AG04450 (cell line): ENCODE results near the gene MED26. TPM values are rescaled to one million over a fixed set of nuclear protein-coding genes. Genes with fewer than 3 reads are reported as not detected.

Source experiments
- CTCF ChIA-PET: fragments of 300-600, 350-600 bp; formaldehyde crosslinking; extraction: SDS; loops from one replicate; lab custom pipeline; 2022; ENCODE audit warnings: antibody characterized with exemption, inconsistent platforms; lab: Charles Lee
- POLR2A ChIA-PET: fragments of 350-600 bp; formaldehyde crosslinking; extraction: SDS; loops from one replicate; lab custom pipeline; 2021; ENCODE audit warnings: antibody characterized with exemption, inconsistent platforms; lab: Yijun Ruan, JAX
- DNase-seq: peaks from one replicate; pipeline ENCODE4 v3.0.0-alpha.2; 2011; ENCODE audit warnings: low read depth, low spot score
- H3K27ac ChIP-seq: one replicate; pipeline ENCODE4 v1.5.1; 2012; ENCODE audit warnings: low read depth, low read length, control low read depth
- H3K27me3 ChIP-seq: one replicate; pipeline ENCODE4 v1.6.0; 2012; ENCODE audit warnings: low read length; ENCODE audit not compliant: control insufficient read depth, insufficient read depth
- H3K4me3 ChIP-seq: 2 replicates; pipeline ENCODE4 v1.5.1; 2011; ENCODE audit warnings: mild to moderate bottlenecking, low read depth, low read length, control low read depth
- H3K9me3 ChIP-seq: 2 replicates; pipeline ENCODE4 v1.5.1; 2012; ENCODE audit warnings: low read length; ENCODE audit not compliant: control insufficient read depth, insufficient read depth
- polyA plus RNA-seq: library from polyadenylated mRNA; depleted of rRNA; stranded (reverse); fragments of >200 nt; gene quantifications from 2 replicates; pipeline ENCODE4 v1.2.3, GENCODE V29; 2011
- TF ChIP-seq, protein P1 (sequence below): IDR thresholded peaks from 2 replicates; pipeline ENCODE4 v1.5.1; 2011; ENCODE audit warnings: low read depth, low read length, control low read depth, inconsistent platforms

Gene MED26
- polyA plus RNA-seq, 1 experiment, result 3.0 TPM

- ChIA-PET POLR2A (no interaction called here), CTCF (interaction anchor here (0.6 kb wide), 1 partner anchor 10 kb away, joined by 3 read pairs; no protein-coding TSS in a partner anchor)
- Histone ChIP-seq H3K9me3 (no peaks in the 10 kb centered on the region; the same call in 1 of the 2 replicates), H3K27me3 (no peaks in the 10 kb centered on the region), H3K27ac (no peak overlapping the region), H3K4me3 (no peak overlapping the region)
- TF ChIP-seq, protein P1, sequence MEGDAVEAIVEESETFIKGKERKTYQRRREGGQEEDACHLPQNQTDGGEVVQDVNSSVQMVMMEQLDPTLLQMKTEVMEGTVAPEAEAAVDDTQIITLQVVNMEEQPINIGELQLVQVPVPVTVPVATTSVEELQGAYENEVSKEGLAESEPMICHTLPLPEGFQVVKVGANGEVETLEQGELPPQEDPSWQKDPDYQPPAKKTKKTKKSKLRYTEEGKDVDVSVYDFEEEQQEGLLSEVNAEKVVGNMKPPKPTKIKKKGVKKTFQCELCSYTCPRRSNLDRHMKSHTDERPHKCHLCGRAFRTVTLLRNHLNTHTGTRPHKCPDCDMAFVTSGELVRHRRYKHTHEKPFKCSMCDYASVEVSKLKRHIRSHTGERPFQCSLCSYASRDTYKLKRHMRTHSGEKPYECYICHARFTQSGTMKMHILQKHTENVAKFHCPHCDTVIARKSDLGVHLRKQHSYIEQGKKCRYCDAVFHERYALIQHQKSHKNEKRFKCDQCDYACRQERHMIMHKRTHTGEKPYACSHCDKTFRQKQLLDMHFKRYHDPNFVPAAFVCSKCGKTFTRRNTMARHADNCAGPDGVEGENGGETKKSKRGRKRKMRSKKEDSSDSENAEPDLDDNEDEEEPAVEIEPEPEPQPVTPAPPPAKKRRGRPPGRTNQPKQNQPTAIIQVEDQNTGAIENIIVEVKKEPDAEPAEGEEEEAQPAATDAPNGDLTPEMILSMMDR, result no peak
- no peak for DNase-seq
Observed at GRCh38 chr19:16532440-16533234, 95.4 kb downstream of the MED26 start.

DNA sequence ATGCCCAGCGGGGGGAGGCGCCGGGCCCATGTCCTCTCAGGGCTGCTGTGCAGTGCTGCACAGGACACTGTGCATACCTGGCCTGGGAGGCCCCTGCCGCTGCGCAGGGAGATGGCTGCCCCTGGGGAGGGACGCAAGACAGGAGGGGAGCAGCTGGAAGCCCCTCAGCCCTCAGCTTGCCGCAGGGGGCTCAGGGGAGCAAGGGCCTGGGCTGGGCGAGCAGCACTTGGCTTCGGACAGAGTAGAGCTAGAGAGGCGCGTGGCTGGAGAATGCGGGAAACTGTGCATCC, 96.7 kb downstream of the MED26 start:
- CTCF ChIA-PET, result no interaction called here

DNA sequence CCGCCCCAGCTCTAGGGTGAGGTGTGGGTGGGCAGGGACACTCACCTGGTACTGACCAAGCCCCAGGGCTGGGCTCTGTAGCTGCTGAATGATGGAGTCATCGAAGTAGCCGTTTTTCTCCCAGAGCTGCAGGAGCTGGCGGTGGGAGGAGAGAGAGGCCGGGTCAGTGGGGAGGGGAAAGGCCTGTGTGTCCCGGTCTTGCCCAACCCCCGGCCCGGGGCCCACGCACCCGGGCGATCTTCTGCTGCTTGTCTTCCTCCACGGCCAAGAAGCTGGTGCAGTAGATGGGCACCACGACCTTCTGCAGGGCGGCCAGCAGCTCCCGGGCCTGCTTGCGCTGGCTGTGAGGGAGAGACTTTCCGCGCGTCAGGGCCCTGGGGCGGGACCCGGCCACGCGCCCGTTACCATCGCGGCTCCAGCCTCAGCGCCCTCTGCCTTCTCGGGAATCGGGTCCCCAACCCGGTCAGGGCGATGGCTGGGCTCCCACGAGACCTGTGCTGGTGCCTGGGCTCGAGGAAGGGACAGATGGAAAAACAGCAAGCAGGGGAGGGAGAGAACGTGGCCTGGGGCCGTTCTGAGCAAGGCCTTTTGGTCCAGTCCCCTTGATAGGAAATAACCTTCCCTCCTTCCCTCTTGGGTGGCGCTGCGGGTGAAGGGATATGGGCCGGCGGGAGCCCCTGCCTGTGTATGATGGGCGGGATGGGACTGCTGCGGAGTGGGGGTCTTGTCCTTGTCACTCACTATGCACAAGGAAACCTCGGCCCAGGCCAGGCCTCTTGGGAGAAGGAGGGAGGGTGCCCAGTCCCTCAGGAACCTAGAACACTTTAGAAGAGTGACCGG, 97.2 kb downstream of the MED26 start:
- CTCF ChIA-PET, result no interaction called here
- no peaks in the 10 kb centered on the region; the same call in 1 of the 2 replicates for H3K9me3 ChIP-seq
- no peak overlapping the region for H3K4me3 ChIP-seq
- TF ChIP-seq, protein P1, result no peak
- no peak for DNase-seq
- H3K27ac ChIP-seq, result no peak overlapping the region
- POLR2A ChIA-PET, result no interaction called here
- H3K27me3 ChIP-seq, result no peaks in the 10 kb centered on the region

More for the DNA sequence above, 96.7 kb downstream of the MED26 start:
- H3K4me3 ChIP-seq, result no peak overlapping the region
- TF ChIP-seq, protein P1, result no peak
- no peak for DNase-seq
- no peak overlapping the region for H3K27ac ChIP-seq
- no peaks in the 10 kb centered on the region; the same call in 1 of the 2 replicates for H3K9me3 ChIP-seq
- H3K27me3 ChIP-seq, result no peaks in the 10 kb centered on the region
- POLR2A ChIA-PET, result no interaction called here

- TF ChIP-seq, protein P1, result no peak
- no peak for DNase-seq
- Histone ChIP-seq H3K27me3 (no peaks in the 10 kb centered on the region), H3K9me3 (no peaks in the 10 kb centered on the region; the same call in 1 of the 2 replicates), H3K4me3 (no peak overlapping the region), H3K27ac (no peak overlapping the region)
- ChIA-PET POLR2A (no interaction called here), CTCF (no interaction called here)
Observed at GRCh38 chr19:16529466-16530144, 98.4 kb downstream of the MED26 start.
